Fibroblast of skin of abdomen (primary cell): ENCODE measurements around the gene RAB11FIP5. TPM values are rescaled to one million over a fixed set of nuclear protein-coding genes. Genes with fewer than 3 reads are reported as not detected.
"Not testable (repeated sequence)": the region's sequence is repeated elsewhere in the genome, so short reads cannot be mapped to it uniquely, and the experiment has no call there.

Experiments used
- DNase-seq: peaks from one replicate; pipeline ENCODE4 v3.0.0-alpha.2; 2013
- polyA plus RNA-seq, 2 experiments: library from polyadenylated mRNA; unstranded; fragments of 120-200 nt; gene quantifications; one replicate each; pipeline ENCODE4 v1.2.1, GENCODE V29; 2013; ENCODE audit not compliant: insufficient read length in 2 of 2

Gene RAB11FIP5, protein sequence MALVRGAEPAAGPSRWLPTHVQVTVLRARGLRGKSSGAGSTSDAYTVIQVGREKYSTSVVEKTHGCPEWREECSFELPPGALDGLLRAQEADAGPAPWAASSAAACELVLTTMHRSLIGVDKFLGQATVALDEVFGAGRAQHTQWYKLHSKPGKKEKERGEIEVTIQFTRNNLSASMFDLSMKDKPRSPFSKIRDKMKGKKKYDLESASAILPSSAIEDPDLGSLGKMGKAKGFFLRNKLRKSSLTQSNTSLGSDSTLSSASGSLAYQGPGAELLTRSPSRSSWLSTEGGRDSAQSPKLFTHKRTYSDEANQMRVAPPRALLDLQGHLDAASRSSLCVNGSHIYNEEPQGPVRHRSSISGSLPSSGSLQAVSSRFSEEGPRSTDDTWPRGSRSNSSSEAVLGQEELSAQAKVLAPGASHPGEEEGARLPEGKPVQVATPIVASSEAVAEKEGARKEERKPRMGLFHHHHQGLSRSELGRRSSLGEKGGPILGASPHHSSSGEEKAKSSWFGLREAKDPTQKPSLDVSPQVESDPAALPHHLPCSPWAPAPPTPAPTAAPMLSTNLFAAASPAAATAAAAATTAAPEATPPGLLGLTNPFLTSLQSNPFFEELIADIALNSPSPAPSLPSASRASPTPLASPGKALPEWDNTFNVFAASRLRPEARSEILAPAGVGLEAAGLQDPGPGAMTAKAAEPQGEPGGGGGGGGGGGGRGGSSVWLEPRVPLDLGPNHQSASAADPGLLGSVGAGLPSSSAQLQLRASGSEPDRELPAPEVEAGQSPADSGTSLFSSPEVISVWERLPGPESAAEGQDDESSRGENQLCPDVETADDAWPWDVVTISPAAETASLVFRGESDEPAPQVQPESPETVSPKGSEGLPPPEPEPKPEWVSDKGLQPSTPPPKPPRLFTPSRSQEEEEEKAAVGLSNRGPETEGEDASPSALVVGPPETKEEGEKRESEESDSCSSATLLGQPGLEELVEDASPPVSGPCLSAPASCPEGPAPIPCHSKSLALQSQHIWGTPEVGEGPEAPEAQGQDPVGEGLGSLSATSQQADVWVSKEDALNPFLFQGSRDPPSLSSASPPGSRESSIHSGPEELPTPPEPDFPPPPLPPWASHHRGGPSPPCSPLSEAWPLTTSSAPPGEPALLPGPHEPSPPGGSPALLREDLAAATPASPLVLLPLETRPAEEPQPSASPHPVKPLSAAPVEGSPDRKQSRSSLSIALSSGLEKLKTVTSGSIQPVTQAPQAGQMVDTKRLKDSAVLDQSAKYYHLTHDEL (N-terminal part only)
- polyA plus RNA-seq (2013, experiment 1 of 2; ENCODE audit: insufficient read length), result 52.3 TPM
- 48.1 TPM for polyA plus RNA-seq (2013, experiment 2 of 2; ENCODE audit: insufficient read length)

DNA sequence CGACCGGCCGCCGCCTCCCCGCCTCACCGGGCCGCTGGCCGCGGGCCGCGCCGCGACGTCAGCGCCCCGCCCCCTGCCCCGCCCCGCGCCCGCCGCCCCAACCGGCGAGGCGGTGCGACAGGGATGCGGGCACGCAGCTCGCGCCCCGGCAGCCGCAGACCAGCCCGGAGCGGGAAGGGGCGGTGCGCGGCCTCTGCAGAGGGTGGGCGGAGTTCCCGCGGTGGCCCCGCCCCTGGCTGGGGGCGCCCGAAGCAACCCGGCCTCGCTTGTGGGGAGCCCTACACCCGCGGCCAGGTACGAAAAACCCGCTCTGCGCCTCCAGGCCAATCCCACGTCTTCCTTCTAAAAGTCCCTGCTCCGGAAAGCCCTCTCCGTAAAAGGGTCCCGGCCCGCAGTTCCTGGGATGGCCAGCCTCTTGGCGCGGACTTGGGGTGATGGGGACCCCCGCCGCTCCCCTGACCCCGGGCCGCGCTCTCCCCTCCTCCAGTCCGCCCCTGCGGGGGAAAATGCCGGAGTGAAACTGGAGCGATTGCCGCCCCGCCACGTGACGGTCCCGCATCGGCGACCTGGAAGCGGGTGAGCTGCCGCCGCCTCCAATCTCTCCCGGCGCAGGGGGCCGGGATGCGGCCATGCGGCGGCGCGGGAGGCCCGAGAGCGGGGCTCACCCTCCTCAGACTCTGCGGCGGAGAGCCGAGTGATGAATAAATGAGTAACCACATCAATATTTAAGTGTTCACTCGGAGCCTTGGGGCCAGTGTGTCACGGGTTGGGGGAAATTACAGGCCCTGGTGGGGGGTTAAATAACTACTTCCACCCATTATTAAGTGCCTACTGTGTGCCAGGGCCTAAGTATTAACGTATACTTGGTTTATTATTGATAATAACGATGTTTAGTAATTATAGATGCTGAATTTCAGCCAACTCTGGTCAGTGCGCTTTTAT, at the start of gene RAB11FIP5:
TSS of gene RAB11FIP5 (minus strand) at position 36 of the 942 bp plus-strand sequence. CDS start 171 bp downstream, outside the sequence.
- peak; percentile 90 for DNase-seq

DNA sequence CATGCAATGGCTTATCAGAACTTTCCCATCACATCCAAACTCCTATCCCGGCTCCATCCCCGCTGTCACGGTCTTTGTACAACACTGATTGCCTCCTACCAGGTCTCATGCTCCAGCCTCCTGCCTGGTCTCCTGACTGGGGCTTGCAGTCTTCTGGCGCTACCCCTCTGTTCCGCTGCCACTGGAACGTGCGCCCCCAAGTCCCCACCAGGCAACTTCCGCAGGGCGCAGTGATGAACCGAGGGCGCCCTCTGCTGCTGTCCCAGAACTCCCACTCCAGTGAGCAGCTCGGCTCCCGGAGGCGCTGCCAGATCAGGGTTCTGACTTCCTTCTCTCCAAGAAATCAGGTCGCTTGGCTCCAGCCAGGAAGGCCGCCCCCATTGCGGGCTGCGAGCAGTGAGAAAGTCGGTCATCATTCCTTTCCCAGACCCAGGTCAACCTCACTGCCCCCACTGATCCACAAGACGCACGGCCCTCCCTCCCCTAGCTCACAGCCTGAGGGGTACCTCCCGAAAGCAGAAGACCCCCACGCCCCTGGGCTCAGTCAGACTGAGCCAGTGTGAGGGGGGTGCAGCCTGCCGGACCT, 43.9 kb upstream of the RAB11FIP5 start:
- peak; percentile 67 for DNase-seq

DNA sequence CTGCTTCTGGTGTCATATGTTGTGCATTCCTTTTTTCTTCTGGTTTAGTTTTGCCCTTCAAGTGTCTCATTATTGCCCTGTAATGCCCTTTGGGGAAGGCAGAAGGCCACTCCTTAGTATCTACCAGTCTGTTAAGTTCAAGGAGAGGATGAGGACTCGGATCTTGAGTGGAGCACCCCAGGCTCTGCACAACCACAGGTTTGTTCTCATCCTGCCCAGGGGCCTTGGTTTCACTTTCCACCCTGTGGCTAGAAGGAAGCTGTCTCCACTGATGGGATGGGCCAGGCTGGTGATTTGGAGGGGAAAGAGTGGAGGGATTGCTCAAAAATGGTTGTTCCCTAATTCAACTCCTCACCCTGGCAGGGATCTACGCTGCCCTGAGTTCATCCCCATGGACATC, 30.2 kb upstream of the RAB11FIP5 start:
- no peak for DNase-seq

DNA sequence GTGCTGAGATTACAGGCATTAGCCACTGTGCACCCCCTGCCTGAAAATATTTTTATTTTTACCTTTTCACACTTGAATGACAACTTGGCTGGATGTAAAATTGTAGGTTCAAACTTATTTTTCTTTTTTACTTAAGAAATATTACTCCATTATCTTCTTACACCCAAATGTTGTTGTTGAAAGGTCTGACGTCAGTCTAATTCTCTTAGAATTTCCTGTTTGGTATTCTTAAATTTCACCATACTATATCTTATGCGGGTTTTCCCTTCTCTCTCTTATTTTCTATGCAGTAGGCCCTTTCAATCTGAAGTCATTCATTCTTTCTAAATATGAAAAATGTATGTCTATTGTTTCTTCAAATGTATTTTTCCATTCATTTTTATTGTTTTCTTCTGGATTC, 29.1 kb upstream of the RAB11FIP5 start:
- DNase-seq, result no peak

DNA sequence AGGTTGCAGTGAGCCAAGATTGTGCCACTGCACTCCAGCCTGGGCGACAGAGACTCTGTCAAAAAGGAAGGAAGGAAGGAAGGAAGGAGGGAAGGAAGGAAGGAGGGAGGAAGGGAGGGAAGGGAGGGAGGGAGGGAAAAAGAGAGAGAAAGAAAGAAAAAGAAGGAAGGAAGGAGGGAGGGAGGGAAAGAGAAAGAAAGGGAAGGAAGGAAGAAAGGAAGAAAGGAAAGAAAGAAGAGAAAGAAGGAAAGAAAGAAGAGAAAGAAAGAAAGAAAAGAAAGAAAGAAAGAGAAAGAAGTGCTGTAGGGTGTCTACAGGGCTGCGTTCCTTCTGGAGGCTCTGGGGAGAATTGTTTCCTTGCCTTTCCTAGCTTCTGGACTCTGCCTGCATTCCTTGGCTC, 22.5 kb upstream of the RAB11FIP5 start:
- DNase-seq, result no peak

DNA sequence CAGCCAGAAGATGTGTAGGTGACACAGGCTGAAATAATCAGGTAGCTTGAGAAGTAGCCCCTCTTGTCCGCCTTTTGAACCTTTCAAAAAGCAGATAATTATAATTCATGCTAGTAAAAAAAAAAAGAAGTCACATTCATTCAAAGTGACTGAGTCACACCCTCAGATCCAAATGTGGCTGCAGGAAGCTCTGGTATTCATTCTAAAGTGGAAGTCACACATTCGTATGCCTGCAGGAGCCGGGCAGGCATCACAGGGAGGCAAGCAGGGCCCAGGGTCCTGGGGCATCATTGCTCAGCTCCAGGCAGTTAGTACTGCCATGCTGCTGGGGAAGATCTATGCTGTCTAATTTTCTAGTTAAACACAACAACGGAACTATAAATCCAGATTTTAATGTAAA, 21.7 kb upstream of the RAB11FIP5 start:
- peak; percentile 46 for DNase-seq

DNA sequence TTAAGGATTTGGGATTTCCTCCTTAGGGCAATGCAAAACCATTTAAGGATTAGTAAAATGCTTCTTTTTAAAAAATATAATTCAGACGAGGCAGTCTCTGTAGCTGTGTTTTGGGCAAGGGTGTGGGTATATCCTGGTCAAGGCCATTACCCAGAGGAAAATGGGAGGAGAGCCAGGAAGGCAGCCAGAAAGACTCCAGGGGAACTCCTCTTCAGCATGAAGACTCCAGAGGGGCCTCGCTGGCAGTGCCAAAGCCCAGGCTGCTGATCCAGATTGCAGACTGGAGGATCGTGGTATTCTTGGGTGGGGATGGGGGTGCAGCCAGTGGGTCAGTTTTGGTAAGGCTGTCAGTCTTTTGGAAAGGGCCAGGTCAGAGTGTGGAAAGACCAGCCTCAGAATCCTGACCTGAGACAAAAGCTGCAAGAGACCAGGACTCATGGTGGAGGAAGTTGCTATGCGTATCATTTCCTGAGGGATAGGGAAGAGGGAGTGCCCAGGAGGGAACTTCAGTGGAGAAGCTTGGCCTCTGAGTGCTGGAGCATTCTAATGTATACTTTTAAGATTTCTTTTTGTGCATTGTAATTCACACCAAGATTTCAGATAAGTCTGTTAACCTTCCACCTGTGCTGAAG, 20.9 kb upstream of the RAB11FIP5 start:
- DNase-seq, result no peak

DNA sequence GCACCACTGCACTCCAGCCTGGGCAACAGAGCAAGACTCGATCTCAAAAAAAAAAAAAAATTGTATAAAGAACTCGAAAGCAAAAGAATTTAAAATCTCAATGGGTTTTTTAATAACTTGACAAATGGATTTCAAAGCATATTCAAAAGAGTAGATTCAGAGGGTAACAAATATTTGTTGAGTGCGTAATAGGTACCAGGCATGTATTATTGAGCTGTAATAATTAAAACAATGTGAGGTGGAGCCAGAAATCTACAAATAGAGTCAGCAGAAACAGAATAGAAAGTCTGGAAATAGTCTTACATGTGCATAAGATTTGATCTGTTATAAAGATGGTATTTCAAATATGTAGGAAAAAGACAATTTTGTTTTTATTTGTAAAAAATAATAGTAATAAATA, 19.1 kb upstream of the RAB11FIP5 start:
- peak; percentile 71 for DNase-seq

DNA sequence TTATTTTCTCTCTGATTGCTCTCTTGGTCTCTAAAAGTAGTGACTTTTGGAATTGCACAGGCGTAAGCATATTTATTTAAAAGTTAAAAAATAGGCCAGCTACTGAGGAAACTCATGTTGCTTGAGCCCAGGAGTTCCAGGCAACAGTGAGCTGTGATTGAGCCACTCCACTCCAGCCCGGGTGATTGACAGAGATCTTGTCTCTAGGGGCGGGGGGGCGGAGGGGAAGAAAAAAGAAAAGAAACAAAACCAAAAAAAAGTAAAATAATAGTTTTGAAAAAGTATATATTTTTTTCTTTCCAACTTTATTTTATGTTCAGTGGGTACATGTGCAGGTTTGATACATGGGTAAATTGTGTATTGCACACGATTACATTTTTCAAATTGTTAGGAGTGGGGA, 18.0 kb upstream of the RAB11FIP5 start:
- no peak for DNase-seq

DNA sequence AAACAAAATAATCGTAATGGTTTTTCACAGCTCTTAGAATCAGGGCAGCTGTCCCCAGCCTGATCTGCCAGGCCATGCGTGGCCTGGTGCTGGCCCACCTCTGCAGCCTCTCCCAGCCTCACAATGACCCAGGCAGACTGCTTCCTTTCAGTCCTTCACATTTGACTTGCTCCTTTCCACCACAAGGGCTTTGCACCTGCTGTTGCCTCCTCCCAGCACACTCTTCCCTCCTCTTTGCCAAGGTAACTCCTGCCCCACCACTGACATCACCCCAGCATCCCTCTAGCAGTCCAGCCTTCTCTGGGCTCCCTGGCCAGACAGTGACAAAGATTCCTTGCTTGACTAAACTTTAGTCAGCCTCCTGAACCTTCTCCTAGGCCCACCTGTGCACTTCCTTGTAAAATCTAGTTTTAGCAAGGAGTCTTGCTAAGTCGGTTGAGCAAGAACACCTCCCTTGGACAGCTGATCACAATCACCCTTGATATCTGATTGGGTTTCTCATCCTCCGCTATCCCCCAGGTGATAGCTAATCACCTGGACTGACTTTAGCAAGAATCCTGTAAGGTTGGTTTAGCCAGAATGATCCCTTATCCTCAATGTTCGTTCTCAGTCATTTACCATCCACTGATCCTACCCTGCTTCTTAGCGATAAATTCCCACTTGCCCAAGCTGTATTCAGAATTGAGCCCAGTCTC, 16.2 kb upstream of the RAB11FIP5 start:
- no peak for DNase-seq

DNA sequence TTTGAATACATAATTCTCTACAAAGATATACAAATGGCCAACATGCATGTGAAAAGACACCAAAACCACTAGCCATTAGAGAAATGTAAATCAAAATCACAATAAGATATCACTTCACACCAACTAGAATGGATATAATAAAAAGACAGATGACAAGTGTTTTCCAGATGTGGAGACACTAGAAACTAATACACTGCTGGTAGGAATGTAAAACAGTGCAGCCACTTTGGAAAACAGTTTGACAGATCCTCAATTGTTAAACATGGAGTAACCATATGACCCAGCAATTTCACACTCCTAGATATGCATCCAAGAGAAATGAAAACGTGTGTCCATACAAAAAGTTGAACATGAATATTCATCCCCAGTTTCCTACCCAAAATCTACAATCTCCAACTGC, 9.8 kb upstream of the RAB11FIP5 start:
- DNase-seq, result no peak

DNA sequence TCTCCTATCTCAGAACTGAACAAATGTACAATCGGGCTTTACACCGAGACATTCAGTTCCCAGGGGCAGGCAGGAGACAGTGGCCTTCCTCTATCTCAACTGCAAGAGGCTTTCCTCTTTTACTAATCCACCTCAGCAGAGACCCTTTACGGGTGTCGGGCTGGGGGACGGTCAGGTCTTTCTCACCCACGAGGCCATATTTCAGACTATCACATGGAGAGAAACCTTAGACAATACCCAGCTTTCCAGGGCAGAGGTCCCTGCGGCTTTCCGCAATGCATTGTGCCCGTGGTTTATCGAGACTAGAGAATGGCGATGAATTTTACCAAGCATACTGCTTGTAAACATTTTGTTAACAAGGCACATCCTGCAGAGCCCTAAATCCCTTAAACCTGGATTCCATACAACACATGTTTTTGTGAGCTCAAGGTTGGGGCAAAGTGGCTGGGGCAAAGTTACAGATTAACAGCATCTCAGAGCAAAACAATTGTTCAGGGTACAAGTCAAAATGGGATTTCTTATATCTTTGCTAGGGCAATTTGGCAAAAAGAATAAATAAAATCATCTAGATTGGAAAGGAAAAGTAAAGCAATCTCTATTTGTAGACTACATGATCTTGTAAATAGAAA, 7.0 kb upstream of the RAB11FIP5 start:
- DNase-seq, result not testable (repeated sequence)

DNA sequence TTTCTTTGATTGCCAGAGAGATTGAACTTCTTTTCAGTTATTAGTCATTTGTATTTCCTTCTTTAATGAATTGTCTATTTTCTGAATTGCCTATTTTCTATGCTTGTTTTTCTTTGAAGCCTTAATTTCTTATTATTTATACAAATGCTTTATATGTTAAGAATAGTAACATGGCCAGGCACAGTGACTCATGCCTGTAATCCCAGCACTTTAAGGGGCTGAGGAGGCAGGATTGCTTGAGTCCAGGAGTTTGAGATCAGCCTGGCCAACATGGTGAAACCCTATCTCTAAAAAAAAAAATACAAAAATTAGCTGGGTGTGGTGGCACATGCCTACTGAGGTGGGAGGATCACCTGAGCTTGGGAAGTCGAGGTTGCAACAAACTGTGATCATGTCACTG, 4.7 kb upstream of the RAB11FIP5 start:
- DNase-seq, result peak; percentile 16

DNA sequence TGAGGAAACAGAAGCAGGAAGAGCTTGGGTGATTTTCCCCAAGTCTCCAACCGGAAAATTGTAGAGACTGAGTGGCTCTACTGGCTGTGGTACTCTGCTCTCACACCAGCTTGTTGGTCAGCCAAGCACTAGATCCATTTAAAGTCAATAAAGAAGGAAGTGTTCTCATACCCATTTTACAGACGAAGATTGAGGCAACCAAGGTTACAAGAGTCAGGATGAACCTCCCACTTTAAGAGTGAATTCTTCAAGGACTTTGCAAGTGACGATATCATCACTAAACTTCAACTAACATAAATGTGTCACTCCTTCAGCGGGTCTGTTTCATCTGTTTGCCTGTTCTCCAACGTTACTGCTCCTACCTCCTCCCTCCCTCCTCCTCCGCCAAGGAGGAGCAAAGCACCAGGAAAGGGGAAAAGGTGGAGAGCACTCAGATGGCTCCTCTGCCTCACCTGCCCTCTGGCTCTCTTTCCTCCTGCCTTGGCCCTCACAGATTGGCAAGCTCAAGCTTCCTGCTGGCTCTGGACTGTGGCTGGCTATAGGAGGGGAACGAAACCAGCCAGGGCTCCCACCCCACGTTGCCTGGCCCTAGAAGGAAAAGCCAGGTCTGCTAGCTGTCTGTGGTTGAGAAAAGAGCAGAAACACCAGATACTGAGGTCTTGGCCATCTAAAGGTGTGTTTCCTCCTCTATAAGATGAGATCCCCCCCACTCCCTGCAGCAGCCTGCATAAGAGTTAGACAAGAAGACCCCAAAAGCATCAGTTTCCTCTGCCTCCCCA, 3.6 kb upstream of the RAB11FIP5 start:
- no peak for DNase-seq

DNA sequence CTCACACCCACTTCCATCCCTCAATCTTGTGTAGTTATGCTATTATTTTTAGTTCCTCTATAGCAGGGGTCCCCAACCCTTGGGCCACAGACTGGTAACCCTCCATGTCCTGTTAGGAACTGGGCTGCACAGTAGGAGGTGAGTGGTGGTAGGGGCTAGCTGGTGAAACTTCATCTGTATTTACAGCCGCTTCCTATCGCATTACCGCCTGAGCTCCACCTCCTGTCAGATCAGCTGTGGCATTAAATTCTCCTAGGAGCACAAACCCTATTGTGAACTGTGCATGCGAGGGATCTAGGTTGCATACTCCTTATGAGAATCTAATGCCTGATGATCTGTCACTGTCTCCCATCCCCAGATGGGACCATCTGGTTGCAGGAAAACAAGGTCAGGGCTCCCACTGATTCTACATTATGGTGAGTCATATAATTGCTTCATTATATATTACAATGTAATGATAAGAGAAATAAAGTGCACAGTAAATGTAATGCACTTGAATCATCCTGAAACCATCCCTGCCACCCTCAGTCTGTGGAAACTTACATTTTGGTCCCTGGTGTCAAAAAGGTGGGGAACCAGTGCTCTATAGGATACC, 1.6 kb upstream of the RAB11FIP5 start:
- peak; percentile 48 for DNase-seq

DNA sequence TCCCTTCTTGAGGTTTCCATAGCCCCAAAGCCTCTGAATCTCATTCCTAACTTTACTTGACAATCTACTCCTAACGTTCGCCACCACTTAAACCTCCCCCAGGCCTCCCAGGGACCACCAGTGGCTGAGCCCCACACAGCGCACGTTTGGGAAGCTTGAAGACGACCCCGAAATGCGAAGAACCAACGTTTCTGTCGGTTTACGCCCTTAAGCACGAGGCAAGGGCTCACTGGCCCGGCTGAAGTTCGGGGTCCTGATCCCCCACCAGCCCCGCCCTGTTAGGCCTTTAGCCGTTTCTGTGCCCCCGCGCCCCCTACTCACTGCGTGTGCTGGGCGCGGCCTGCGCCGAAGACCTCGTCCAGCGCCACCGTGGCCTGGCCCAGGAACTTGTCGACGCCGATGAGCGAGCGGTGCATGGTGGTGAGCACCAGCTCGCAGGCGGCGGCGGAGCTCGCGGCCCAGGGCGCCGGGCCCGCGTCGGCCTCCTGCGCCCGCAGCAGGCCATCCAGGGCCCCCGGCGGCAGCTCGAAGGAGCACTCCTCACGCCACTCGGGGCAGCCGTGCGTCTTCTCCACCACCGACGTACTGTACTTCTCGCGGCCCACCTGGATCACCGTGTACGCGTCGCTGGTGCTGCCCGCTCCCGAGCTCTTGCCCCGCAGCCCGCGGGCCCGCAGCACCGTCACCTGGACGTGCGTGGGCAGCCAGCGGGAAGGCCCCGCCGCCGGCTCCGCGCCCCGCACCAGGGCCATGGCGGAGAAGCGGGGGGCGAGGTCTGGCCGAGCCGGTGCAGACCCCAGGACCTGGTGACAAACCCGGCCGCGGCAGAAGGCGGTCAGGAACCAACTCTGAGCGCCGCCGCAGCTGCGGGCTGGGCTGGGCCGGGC, 479 bp downstream of the RAB11FIP5 start:
- peak; percentile 32 for DNase-seq
